GM12875 (cell line): ENCODE results near the gene CCND1.
"Not testable (repeated sequence)": the region's sequence is repeated elsewhere in the genome, so short reads cannot be mapped to it uniquely, and the experiment has no call there.

Source experiments
- H3K4me3 ChIP-seq: one replicate; pipeline ENCODE4 v1.5.1; 2011; ENCODE audit warnings: low read depth, low read length, control low read depth
- CTCF ChIP-seq: IDR thresholded peaks from 2 replicates; pipeline ENCODE4 v1.5.1; 2011; ENCODE audit warnings: low read depth, mild to moderate bottlenecking, control low read depth, inconsistent platforms, low read length, moderate library complexity, borderline replicate concordance; ENCODE audit not compliant: insufficient read depth

The CCND1 gene

DNA sequence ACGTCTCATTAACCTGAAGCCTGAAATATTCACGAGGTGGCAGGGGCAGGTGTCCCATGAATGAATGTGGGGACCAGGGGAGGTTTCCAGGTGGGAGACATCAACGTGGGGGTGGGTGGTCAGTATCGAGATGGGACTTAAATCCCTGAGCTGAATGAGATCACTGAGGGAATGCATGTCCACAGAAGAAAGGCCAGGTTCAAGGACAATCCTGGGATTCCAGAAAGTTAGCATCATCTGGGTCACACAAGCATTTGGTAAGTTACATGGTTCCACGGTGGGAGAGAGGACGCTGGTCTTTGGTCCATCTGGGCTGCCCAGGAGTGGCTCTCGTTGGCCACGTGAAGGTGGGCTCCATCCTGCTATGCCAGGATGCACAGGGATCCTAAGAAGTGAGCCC lies 22.7 kb upstream of the CCND1 start:
- H3K4me3 ChIP-seq: no peak overlapping the region
- no peak for TF ChIP-seq CTCF

GRCh38 chr11:69620683-69621290 lies 20.2 kb upstream of the CCND1 start:
- no peak for TF ChIP-seq CTCF
- no peak overlapping the region for H3K4me3 ChIP-seq

DNA sequence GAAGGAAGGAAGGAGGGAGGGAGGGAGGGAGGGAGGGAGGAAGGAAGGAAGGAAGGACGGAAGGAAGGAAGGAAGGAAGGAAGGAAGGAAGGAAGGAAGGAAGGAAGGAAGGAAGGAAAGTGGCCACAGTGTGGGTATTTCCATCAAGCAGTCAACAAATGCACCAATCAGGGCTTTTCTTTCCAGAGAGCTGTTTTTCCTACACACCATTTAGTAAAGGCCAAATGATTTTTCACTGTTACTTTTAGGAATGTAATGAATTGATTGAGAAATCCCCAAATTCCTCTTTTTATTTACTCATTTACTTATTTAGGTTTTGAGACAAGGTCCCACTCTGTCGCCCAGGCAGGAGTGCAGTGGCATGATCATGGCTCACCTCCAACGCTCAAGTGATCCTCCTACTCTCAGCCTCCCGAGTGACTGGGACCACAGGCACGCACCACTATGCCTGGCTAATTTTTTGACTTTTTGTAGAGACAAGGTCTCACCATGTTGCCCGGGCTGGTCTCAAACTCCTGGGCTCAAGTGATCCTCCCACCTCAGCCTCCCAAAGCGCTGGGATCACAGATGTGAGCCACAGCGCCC lies 18.8 kb upstream of the CCND1 start:
- not testable (repeated sequence) for H3K4me3 ChIP-seq

- H3K4me3 ChIP-seq: no peak overlapping the region
- TF ChIP-seq CTCF: no peak
Measured at GRCh38 chr11:69624293-69624692, 16.7 kb upstream of the CCND1 start.

DNA sequence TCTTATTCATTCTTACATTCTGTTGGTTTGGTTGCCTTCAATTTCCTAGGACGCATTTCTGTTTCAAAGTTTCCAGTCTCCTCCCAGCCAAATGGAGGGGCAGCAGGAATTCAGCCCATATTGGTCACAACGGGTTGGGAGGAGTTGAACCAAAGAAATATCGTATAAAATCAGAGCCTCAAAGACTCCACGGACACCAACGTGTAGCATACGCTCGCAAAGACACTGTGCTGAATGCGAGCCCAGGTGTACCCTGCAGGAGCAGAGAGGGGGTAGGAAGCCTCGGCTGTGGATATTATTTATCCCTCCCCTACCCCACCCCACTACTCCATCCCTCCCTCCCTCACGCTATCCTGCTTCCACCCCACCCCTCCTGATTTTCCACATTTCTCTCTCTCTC lies 15.5 kb upstream of the CCND1 start:
- TF ChIP-seq CTCF: no peak
- H3K4me3 ChIP-seq: no peak overlapping the region

DNA sequence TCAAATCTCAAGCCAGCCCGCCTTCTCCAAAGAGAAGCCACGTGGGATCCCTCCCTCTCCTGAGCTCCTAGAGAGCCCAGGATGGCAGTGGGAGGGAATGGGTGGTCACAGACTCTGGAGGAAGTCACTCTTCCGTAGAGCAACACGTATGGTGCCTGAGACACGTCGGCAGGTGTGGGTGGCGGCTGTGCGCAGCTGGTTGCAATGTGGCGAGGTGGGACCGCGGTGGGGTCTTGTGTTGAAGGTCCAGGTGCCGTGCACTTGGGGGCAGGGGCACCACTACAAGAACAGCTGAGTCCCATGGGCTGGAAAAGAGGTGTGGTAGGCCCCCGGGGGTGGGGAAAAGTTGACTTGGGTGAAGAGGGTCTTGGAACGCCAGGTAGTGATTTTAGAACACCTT lies 13.4 kb upstream of the CCND1 start:
- no peak for TF ChIP-seq CTCF

DNA sequence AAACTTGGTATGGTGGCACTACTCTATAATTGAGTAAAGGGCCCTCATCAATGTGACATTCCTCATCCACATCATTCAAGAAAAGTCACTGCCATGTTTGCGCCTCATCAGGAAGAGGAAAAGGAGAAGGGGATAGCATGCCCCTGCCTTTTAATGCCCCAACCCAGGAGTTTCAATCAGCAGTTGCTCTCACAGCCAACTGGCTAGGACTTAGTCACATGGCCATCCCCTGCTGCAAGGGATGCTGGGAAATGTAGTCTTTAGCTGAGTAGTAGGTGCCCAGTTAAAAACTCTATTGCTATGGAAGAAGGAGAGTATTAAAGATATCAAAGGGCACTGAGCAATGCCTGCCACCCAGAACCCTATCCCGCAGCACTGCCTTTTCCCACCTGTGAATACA lies 10.9 kb upstream of the CCND1 start:
- H3K4me3 ChIP-seq: no peak overlapping the region
- TF ChIP-seq CTCF: no peak

More for the DNA sequence above, 13.4 kb upstream of the CCND1 start:
- no peak overlapping the region for H3K4me3 ChIP-seq
